Endothelial cell of umbilical vein (primary cell): Measurements from ENCODE around the gene DGCR2. TPM values are rescaled to one million over a fixed set of nuclear protein-coding genes. Genes with fewer than 3 reads are reported as not detected.

ENCODE experiments used
- BruUV-seq: library from RNA; stranded (reverse); fragments of 400-500 nt; replicated peaks from 2 replicates; lab custom pipeline; 2021; lab: Mats Ljungman, UMichigan
- CTCF ChIA-PET: fragments of 300-600, 350-600 bp; sonication (Branson Sonifier 250); formaldehyde crosslinking; loops from one replicate; lab custom pipeline; 2021; ENCODE audit warnings: antibody characterized with exemption, inconsistent platforms; lab: Charles Lee
- POLR2A ChIA-PET: fragments of 300-600, 350-600 bp; sonication (Branson Sonifier 250); formaldehyde crosslinking; loops from one replicate; lab custom pipeline; 2021; ENCODE audit warnings: antibody characterized with exemption, inconsistent platforms; lab: Charles Lee
- DNase-seq: peaks from one replicate; pipeline ENCODE4 v3.0.0-alpha.2; 2011; ENCODE audit warnings: low read depth, low spot score
- FAIRE-seq: peaks from 2 replicates; lab custom pipeline; 2011; peaks lifted over from hg19 to GRCh38; lab: Jason Lieb, UNC
- H2AFZ ChIP-seq: 2 replicates; pipeline ENCODE4 v1.6.0; 2012; ENCODE audit warnings: low read depth, low read length, control low read depth, inconsistent platforms
- H3K27ac ChIP-seq: 2 replicates; pipeline ENCODE4 v1.5.1; 2011; ENCODE audit warnings: low read depth, mild to moderate bottlenecking, control low read depth, low read length, moderate library complexity; ENCODE audit not compliant: insufficient read depth
- H3K27me3 ChIP-seq, 2 experiments: 2 replicates each; pipeline versions ENCODE4 v1.6.0 to v1.6.1; 2011; ENCODE audit warnings: low read length in 2 of 2, mixed read lengths in 1 of 2; ENCODE audit not compliant: control insufficient read depth in 2 of 2, insufficient read depth in 2 of 2
- H3K36me3 ChIP-seq, 2 experiments: 2 replicates in 1 of 2; 3 replicates in 1 of 2; pipeline ENCODE4 v1.5.1; 2011; ENCODE audit warnings: low read length in 2 of 2, mild to moderate bottlenecking in 1 of 2, moderate library complexity in 1 of 2; ENCODE audit not compliant: control insufficient read depth in 2 of 2, insufficient read depth in 2 of 2; ENCODE audit errors: extremely low read depth in 1 of 2
- H3K4me1 ChIP-seq: 3 replicates; pipeline ENCODE4 v1.5.1; 2011; ENCODE audit warnings: mild to moderate bottlenecking, low read length; ENCODE audit not compliant: control insufficient read depth, insufficient read depth; ENCODE audit errors: extremely low read depth
- H3K4me2 ChIP-seq: 2 replicates; pipeline ENCODE4 v1.6.1; 2011; ENCODE audit warnings: low read length, control low read depth, mixed read lengths; ENCODE audit not compliant: insufficient read depth
- H3K4me3 ChIP-seq, 3 experiments: fragments of 200-600 bp in 1 of 3; sonication (generic), shearing (Covaris generic) in 1 of 3; replicated peaks in 1 of 3; 2 replicates each; pipeline ENCODE4 v1.5.1; 2011 to 2016; ENCODE audit warnings: control low read depth in 3 of 3, low read length in 3 of 3, mild to moderate bottlenecking in 2 of 3, inconsistent platforms in 1 of 3, low read depth in 1 of 3, moderate library complexity in 1 of 3; ENCODE audit not compliant: insufficient read depth in 1 of 3
- H3K79me2 ChIP-seq: 2 replicates; pipeline ENCODE4 v1.6.0; 2012; ENCODE audit warnings: low read length, inconsistent platforms; ENCODE audit not compliant: control insufficient read depth, insufficient read depth
- H3K9ac ChIP-seq: replicated peaks from 2 replicates; pipeline ENCODE3; 2011; ENCODE audit warnings: low read length, control low read depth; ENCODE audit not compliant: insufficient read depth; ENCODE audit errors: extremely low read depth
- H3K9me1 ChIP-seq: replicated peaks from 3 replicates; pipeline ENCODE4 v1.6.0; 2011; ENCODE audit warnings: mild to moderate bottlenecking, low read length; ENCODE audit not compliant: control insufficient read depth, insufficient read depth; ENCODE audit errors: extremely low read depth
- H3K9me3 ChIP-seq: replicated peaks from 2 replicates; pipeline ENCODE4 v1.5.1; 2012; ENCODE audit warnings: low read length, inconsistent platforms; ENCODE audit not compliant: control insufficient read depth, insufficient read depth
- H4K20me1 ChIP-seq: replicated peaks from 2 replicates; pipeline ENCODE3; 2011; ENCODE audit warnings: mild to moderate bottlenecking, low read length; ENCODE audit not compliant: control insufficient read depth, insufficient read depth; ENCODE audit errors: extremely low read depth
- EZH2 ChIP-seq: IDR thresholded peaks from 2 replicates; pipeline ENCODE4 v1.6.1; 2012; ENCODE audit warnings: borderline replicate concordance, low read depth, mild to moderate bottlenecking, moderate library complexity, low read length, inconsistent platforms; ENCODE audit not compliant: severe bottlenecking
- FOS ChIP-seq: IDR thresholded peaks from 2 replicates; pipeline ENCODE4 v1.6.1; 2011; ENCODE audit warnings: mild to moderate bottlenecking, low read length, moderate library complexity, borderline replicate concordance; ENCODE audit not compliant: insufficient read depth
- GATA2 ChIP-seq: IDR thresholded peaks from 2 replicates; pipeline ENCODE4 v1.7.0; 2011; ENCODE audit warnings: low read depth, mild to moderate bottlenecking, moderate library complexity, mixed read lengths, low read length; ENCODE audit not compliant: insufficient read length, insufficient read depth
- JUN ChIP-seq: IDR thresholded peaks from 2 replicates; pipeline ENCODE4 v1.6.1; 2011; ENCODE audit warnings: borderline replicate concordance, low read depth; ENCODE audit not compliant: insufficient read length, insufficient read depth
- MYC ChIP-seq: IDR thresholded peaks from one replicate; pipeline ENCODE4 v1.6.1; 2011; ENCODE audit warnings: mild to moderate bottlenecking, low read depth, low read length
- POLR2A ChIP-seq: IDR thresholded peaks from 2 replicates; pipeline ENCODE4 v1.6.1; 2012; ENCODE audit warnings: low read depth, mild to moderate bottlenecking, control low read depth, low read length
- POLR2AphosphoS5 ChIP-seq: IDR thresholded peaks from 2 replicates; pipeline ENCODE4 v1.6.1; 2012; ENCODE audit warnings: low read depth, mild to moderate bottlenecking, control low read depth, low read length, moderate library complexity; ENCODE audit not compliant: insufficient read depth
- dilution Hi-C: fragments of 300-500 bp; cut with MboI; formaldehyde crosslinking; loops from one replicate; pipeline ENCODE4 v1.15.0; 2019; ENCODE audit warnings: low sequenced_read_pairs; ENCODE audit not compliant: extremely low pct_ligation_motif_present
- intact Hi-C: fragments of 100-400 bp; cut with micrococcal nuclease; formaldehyde crosslinking; loops from one replicate; pipeline ENCODE4 v1.10.0; 2022
- polyA plus RNA-seq, 4 experiments: library from polyadenylated mRNA; depleted of rRNA in 3 of 4; stranded (reverse) in 3 of 4; unstranded in 1 of 4; fragments of >200 nt; gene quantifications; 2 replicates each; pipeline versions ENCODE4 v1.2.1 to v1.2.3, GENCODE V29; 2011 to 2012; ENCODE audit warnings: missing spikeins in 1 of 4
- total RNA-seq: library from RNA; stranded (reverse); gene quantifications from 2 replicates; pipeline ENCODE4 v1.2.3, GENCODE V29; 2021
- TF ChIP-seq, protein P1 (sequence below): IDR thresholded peaks from 2 replicates; pipeline ENCODE4 v1.6.1; 2011; ENCODE audit not compliant: insufficient read depth, insufficient read length

Gene DGCR2
- total and polyA plus RNA-seq, 2 donors (not counting 3 experiments of a cell fraction or from before 2014, with no cell fraction given) = 44.8 to 51.2 TPM

DNA sequence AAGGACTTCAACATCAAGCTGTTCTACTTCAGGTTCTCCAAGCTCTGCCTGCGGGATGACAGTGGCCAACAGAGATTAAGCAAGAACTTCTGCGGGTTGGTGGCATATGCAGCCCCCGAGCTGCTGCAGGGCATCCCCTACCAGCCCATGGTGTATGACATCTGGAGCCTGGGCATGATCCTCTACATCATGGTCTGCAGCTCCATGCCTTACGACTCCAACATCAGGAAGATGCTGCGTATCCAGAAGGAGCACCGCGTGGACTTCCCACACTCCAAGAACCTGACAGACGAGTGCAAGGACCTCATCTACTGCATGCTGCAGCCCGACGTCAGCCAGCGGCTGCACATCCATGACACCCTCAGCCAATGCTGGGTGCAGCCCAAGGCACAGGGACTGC is 2.8 kb upstream of the DGCR2 start:
- peaks cover 9% of the 10 kb centered on the region for H3K4me1 ChIP-seq
- dilution Hi-C loops (no loop called here), intact Hi-C loops (no loop called here)
- POLR2A ChIA-PET = no interaction called here
- H3K36me3 ChIP-seq = no peaks in the 10 kb centered on the region
- H4K20me1 ChIP-seq = peaks cover 7% of the 10 kb centered on the region
- H3K9ac ChIP-seq = no peak overlapping the region
- BruUV-seq = no TSS peak
- no peak for FAIRE-seq
- H3K9me3 ChIP-seq = no peaks in the 10 kb centered on the region
- no peaks in the 10 kb centered on the region for H3K27me3 ChIP-seq
- no peak overlapping the region for H3K27ac ChIP-seq
- no peak overlapping the region for H3K4me3 ChIP-seq
- no peak overlapping the region for H2AFZ ChIP-seq
- no peaks in the 10 kb centered on the region for H3K9me1 ChIP-seq
- no peak overlapping the region for H3K4me2 ChIP-seq
- no peak for DNase-seq
- CTCF ChIA-PET = interaction anchor here (0.6 kb wide), 1 partner anchor 1892 kb away, joined by 3 read pairs; no protein-coding TSS in a partner anchor
- H3K79me2 ChIP-seq = peaks cover 19% of the 10 kb centered on the region
- TF ChIP-seq POLR2A (no peak), MYC (no peak), EZH2 (no peak)

DNA sequence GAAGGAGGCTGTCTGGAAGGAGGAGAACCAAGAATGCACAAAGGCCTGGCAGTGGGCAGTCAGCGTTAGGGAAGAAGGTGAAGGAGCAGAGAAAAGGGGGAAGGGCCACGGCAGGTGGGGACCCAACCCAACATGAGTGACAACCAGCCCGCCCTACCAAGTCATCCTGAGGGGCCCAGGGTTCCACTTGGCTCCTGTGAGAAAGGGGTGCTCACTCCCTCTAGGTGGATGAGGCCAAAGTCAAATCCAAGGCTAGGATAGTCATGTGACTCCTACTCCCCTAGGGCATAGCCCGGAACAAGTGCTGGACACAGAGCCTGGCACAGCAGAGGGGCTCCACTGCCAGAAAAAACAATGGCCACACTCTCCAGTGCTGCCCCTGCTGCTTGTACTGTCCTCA is 2.2 kb upstream of the DGCR2 start:
- DNase-seq (no peak), FAIRE-seq (no peak)
- no peaks in the 10 kb centered on the region for H3K36me3 ChIP-seq
- intact Hi-C loops = no loop called here
- H2AFZ ChIP-seq = no peak overlapping the region
- no peaks in the 10 kb centered on the region for H3K9me1 ChIP-seq
- BruUV-seq = no TSS peak
- no peak overlapping the region for H3K4me3 ChIP-seq
- H3K79me2 ChIP-seq = peaks cover 24% of the 10 kb centered on the region
- CTCF ChIA-PET = no interaction called here
- H3K27ac ChIP-seq = no peak overlapping the region
- H3K4me2 ChIP-seq = no peak overlapping the region
- H3K4me1 ChIP-seq = peaks cover 9% of the 10 kb centered on the region
- peaks cover 7% of the 10 kb centered on the region for H4K20me1 ChIP-seq
- dilution Hi-C loops = no loop called here
- no peak overlapping the region for H3K9ac ChIP-seq
- POLR2A ChIA-PET = interaction anchor here (0.7 kb wide), 1 partner anchor 32 kb away, joined by 3 read pairs; no protein-coding TSS in a partner anchor
- no peak for TF ChIP-seq POLR2AphosphoS5
- no peak for TF ChIP-seq FOS
- TF ChIP-seq, protein P1, sequence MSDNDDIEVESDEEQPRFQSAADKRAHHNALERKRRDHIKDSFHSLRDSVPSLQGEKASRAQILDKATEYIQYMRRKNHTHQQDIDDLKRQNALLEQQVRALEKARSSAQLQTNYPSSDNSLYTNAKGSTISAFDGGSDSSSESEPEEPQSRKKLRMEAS = no peak
- TF ChIP-seq JUN = no peak
- TF ChIP-seq GATA2 = no peak
- no peaks in the 10 kb centered on the region for H3K9me3 ChIP-seq
- no peaks in the 10 kb centered on the region for H3K27me3 ChIP-seq
